Measurements from ENCODE around the gene CSNK2A2.

Gene CSNK2A2

DNA sequence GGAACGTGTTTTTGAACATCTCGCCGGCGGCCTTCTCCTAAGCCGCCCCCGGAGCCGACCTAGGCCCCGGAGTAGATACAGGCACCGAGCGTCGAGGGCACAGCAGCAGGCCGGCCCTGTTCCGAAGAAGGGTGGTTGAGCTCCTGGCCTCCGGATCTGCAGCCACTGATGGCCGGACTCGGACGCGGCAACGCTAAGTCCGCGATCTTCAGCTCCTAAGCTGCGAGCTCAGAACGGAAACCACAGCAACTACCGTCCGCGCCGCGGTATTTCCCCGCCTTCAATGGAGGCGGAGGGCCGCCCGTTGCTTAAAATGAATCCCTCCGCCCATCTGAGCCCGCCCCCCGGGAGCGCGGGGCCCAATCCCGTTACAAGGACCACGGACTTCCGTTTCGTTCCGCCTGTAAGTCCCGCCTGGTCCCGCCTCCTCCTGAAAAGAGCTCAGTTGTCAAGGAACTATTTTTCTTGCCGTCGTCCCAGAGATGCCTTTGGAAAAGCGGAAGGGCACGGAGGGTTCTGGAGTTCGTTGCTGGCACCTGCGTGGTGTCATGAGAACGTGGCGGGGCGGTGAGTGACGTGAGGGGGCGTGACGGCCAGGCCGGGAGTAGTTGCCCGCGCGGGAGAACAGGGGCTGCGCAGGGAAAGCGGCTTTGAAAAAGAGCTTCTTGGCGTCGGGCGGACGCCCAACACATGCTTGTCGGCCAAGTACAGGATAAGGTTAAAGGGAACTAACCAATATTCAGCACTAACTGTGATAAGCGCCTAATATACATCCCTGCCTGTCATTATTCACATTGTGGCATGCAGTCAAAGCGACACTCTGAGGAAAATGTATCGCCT, 68.6 kb downstream of the CSNK2A2 start, which contains the start of gene CFAP20:
CFAP20 (minus strand) TSS at position 285 of the 840 bp plus-strand sequence; CDS start at position 19, 266 bp downstream.
- no peaks in the 10 kb centered on the region for H3K36me3 ChIP-seq (ENCODE audit: control insufficient read depth, insufficient read depth, low read length, severe bottlenecking)

GRCh38 chr16:58128711-58129096, 69.2 kb downstream of the CSNK2A2 start:
- Histone ChIP-seq H3K4me3 (ENCODE audit: low read length) (peak overlapping the region; percentile 97), H3K9ac (ENCODE audit: low read length) (peak overlapping the region; percentile 93), H3K4me1 (ENCODE audit: control insufficient read depth, insufficient read depth, low read length) (peaks cover 45% of the 10 kb centered on the region), H3K36me3 (ENCODE audit: control insufficient read depth, insufficient read depth, low read length, severe bottlenecking) (no peaks in the 10 kb centered on the region), H3K9me3 (ENCODE audit: control insufficient read depth, low read length) (no peaks in the 10 kb centered on the region), H3K27me3 (replicated peaks; ENCODE audit: control insufficient read depth, insufficient read depth, low read length) (no peaks in the 10 kb centered on the region)
- DNase-seq (ENCODE audit: low read depth), result peak; percentile 45

More for the DNA sequence above, 68.6 kb downstream of the CSNK2A2 start, which contains the start of gene CFAP20:
- H3K27me3 ChIP-seq (replicated peaks; ENCODE audit: control insufficient read depth, insufficient read depth, low read length), result no peaks in the 10 kb centered on the region
- H3K9ac ChIP-seq (ENCODE audit: low read length), result peak within 1 kb of the TSS; percentile 93
- H3K4me3 ChIP-seq (ENCODE audit: low read length), result peak within 1 kb of the TSS; percentile 97
- no peaks in the 10 kb centered on the region for H3K9me3 ChIP-seq (ENCODE audit: control insufficient read depth, low read length)
- DNase-seq (ENCODE audit: low read depth), result peak; percentile 100
- H3K4me1 ChIP-seq (ENCODE audit: control insufficient read depth, insufficient read depth, low read length), result peaks cover 39% of the 10 kb centered on the region

DNA sequence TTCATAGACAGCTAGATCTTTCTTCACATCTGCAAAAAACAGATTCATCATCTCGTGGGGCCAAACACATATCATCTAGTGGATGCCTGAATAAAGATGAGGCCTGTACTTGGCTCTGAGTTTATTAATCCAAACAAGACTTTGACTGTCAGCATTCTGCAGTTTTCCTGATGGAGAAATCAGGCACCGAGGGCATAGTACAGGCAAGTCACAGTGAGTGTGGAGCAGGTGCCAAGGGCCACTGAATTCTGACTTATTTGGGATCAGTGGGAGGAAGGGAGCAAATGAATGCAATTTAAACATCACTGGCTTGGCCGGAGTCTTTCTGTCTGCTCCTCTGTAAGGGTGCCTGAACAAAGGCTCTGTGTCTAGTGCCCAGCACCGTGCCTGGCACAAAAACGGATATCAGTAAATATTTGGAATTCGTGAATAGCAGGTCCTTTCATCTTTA, 69.7 kb downstream of the CSNK2A2 start:
- Histone ChIP-seq H3K4me1 (ENCODE audit: control insufficient read depth, insufficient read depth, low read length) (peaks cover 46% of the 10 kb centered on the region), H3K36me3 (ENCODE audit: control insufficient read depth, insufficient read depth, low read length, severe bottlenecking) (no peaks in the 10 kb centered on the region), H3K9me3 (ENCODE audit: control insufficient read depth, low read length) (no peaks in the 10 kb centered on the region), H3K9ac (ENCODE audit: low read length) (peak overlapping the region; percentile 93), H3K27me3 (replicated peaks; ENCODE audit: control insufficient read depth, insufficient read depth, low read length) (no peaks in the 10 kb centered on the region), H3K4me3 (ENCODE audit: low read length) (peak overlapping the region; percentile 97)
- DNase-seq (ENCODE audit: low read depth), result peak; percentile 22

- Histone ChIP-seq H3K4me1 (ENCODE audit: control insufficient read depth, insufficient read depth, low read length) (peaks cover 47% of the 10 kb centered on the region), H3K4me3 (ENCODE audit: low read length) (peak overlapping the region; percentile 97), H3K9me3 (ENCODE audit: control insufficient read depth, low read length) (no peaks in the 10 kb centered on the region), H3K9ac (ENCODE audit: low read length) (peak overlapping the region; percentile 93), H3K27me3 (replicated peaks; ENCODE audit: control insufficient read depth, insufficient read depth, low read length) (no peaks in the 10 kb centered on the region), H3K36me3 (ENCODE audit: control insufficient read depth, insufficient read depth, low read length, severe bottlenecking) (no peaks in the 10 kb centered on the region)
- peak; percentile 29 for DNase-seq (ENCODE audit: low read depth)
Measured at GRCh38 chr16:58127634-58128033, 70.3 kb downstream of the CSNK2A2 start.

GRCh38 chr16:58127033-58127556, 70.8 kb downstream of the CSNK2A2 start:
- peak overlapping the region; percentile 93 for H3K9ac ChIP-seq (ENCODE audit: low read length)
- H3K27me3 ChIP-seq (replicated peaks; ENCODE audit: control insufficient read depth, insufficient read depth, low read length), result no peaks in the 10 kb centered on the region
- H3K36me3 ChIP-seq (ENCODE audit: control insufficient read depth, insufficient read depth, low read length, severe bottlenecking), result no peaks in the 10 kb centered on the region
- DNase-seq (ENCODE audit: low read depth), result peak; percentile 58
- peaks cover 51% of the 10 kb centered on the region for H3K4me1 ChIP-seq (ENCODE audit: control insufficient read depth, insufficient read depth, low read length)
- H3K9me3 ChIP-seq (ENCODE audit: control insufficient read depth, low read length), result no peaks in the 10 kb centered on the region
- H3K4me3 ChIP-seq (ENCODE audit: low read length), result peak overlapping the region; percentile 97

DNA sequence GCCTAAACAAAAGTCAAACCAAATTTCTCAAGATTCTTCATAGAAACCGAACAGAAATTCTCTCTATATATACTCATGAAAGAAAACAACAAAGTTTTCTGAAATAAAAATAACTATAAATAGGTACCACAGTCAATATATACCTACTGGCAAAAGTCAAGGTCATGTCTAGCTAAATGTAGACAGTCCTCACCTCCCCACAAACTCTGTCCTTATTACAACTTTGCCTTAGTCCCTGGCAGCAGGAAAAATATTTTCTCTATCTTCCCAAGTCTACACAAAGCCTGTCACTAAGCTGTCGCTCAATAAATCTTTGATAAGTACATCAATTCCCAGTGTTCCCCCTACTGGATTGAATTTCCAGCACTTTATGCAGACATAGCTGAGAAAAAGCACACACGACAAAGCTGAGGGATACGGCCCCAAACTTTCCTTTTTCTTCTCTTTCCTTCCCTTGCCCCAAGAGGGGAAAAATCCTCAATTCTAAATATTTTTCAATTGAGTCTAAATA, 71.4 kb downstream of the CSNK2A2 start:
- peaks cover 57% of the 10 kb centered on the region for H3K4me1 ChIP-seq (ENCODE audit: control insufficient read depth, insufficient read depth, low read length)
- peak overlapping the region; percentile 93 for H3K9ac ChIP-seq (ENCODE audit: low read length)
- peak overlapping the region; percentile 97 for H3K4me3 ChIP-seq (ENCODE audit: low read length)
- H3K9me3 ChIP-seq (ENCODE audit: control insufficient read depth, low read length), result no peaks in the 10 kb centered on the region
- DNase-seq (ENCODE audit: low read depth), result no peak
- H3K36me3 ChIP-seq (ENCODE audit: control insufficient read depth, insufficient read depth, low read length, severe bottlenecking), result no peaks in the 10 kb centered on the region
- no peaks in the 10 kb centered on the region for H3K27me3 ChIP-seq (replicated peaks; ENCODE audit: control insufficient read depth, insufficient read depth, low read length)

DNA sequence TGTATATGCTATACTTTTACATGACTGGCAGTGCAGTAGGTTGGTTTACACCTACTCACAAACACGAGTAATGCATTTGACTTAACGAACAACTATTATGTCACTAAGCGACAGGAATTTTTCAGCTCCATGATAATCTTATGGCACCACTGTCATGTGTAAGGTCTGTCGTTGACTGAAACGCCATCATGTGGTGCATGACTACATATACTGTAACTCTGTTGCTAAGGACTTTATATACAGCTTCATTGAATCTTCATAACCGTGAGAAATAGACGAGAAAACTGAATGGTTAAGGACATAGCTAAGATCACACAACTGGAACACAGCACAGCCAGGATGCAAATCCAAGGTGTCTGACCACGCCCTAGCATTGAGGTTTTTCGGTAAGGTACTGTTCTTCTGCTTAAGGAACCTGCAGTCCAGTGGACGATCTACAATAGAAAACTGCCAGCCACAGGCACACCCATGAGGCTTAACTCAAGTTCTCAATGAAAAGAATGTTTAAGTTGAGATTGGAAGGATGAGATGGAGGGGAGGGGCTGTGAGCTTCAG, 72.0 kb downstream of the CSNK2A2 start:
- DNase-seq (ENCODE audit: low read depth), result no peak
- Histone ChIP-seq H3K36me3 (ENCODE audit: control insufficient read depth, insufficient read depth, low read length, severe bottlenecking) (no peaks in the 10 kb centered on the region), H3K4me1 (ENCODE audit: control insufficient read depth, insufficient read depth, low read length) (peaks cover 64% of the 10 kb centered on the region), H3K9me3 (ENCODE audit: control insufficient read depth, low read length) (no peaks in the 10 kb centered on the region), H3K4me3 (ENCODE audit: low read length) (peak overlapping the region; percentile 97), H3K9ac (ENCODE audit: low read length) (peak overlapping the region; percentile 93), H3K27me3 (replicated peaks; ENCODE audit: control insufficient read depth, insufficient read depth, low read length) (no peaks in the 10 kb centered on the region)

DNA sequence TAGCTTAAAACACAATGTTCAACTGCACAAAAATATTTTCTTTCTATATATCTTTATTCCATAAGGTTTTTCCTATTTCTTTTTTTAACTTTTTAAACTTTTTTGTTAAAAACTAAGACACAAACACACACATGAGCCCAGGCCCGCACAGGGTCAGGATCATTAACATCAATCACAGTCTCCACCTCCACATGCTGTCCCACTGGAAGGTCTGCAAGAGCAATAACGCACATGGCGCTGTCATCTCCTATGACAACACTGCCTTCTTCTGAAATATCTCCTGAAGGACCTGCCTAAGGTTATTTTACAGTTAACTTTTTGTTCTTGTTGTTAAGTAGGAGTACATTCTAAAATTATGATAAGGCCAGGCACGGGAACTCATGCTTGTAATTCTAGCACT, 72.9 kb downstream of the CSNK2A2 start:
- Histone ChIP-seq H3K4me3 (ENCODE audit: low read length) (no peak overlapping the region), H3K27me3 (replicated peaks; ENCODE audit: control insufficient read depth, insufficient read depth, low read length) (no peaks in the 10 kb centered on the region), H3K9ac (ENCODE audit: low read length) (no peak overlapping the region), H3K4me1 (ENCODE audit: control insufficient read depth, insufficient read depth, low read length) (peaks cover 72% of the 10 kb centered on the region), H3K9me3 (ENCODE audit: control insufficient read depth, low read length) (no peaks in the 10 kb centered on the region), H3K36me3 (ENCODE audit: control insufficient read depth, insufficient read depth, low read length, severe bottlenecking) (no peaks in the 10 kb centered on the region)
- no peak for DNase-seq (ENCODE audit: low read depth)

GRCh38 chr16:58124601-58124915, 73.3 kb downstream of the CSNK2A2 start:
- no peaks in the 10 kb centered on the region for H3K9me3 ChIP-seq (ENCODE audit: control insufficient read depth, low read length)
- H3K4me3 ChIP-seq (ENCODE audit: low read length), result no peak overlapping the region
- H3K4me1 ChIP-seq (ENCODE audit: control insufficient read depth, insufficient read depth, low read length), result peaks cover 76% of the 10 kb centered on the region
- DNase-seq (ENCODE audit: low read depth), result peak; percentile 27
- no peaks in the 10 kb centered on the region for H3K27me3 ChIP-seq (replicated peaks; ENCODE audit: control insufficient read depth, insufficient read depth, low read length)
- no peak overlapping the region for H3K9ac ChIP-seq (ENCODE audit: low read length)
- no peaks in the 10 kb centered on the region for H3K36me3 ChIP-seq (ENCODE audit: control insufficient read depth, insufficient read depth, low read length, severe bottlenecking)

GRCh38 chr16:58123896-58124600, 73.9 kb downstream of the CSNK2A2 start:
- no peak overlapping the region for H3K9ac ChIP-seq (ENCODE audit: low read length)
- H3K36me3 ChIP-seq (ENCODE audit: control insufficient read depth, insufficient read depth, low read length, severe bottlenecking), result no peaks in the 10 kb centered on the region
- H3K9me3 ChIP-seq (ENCODE audit: control insufficient read depth, low read length), result no peaks in the 10 kb centered on the region
- DNase-seq (ENCODE audit: low read depth), result no peak
- H3K4me3 ChIP-seq (ENCODE audit: low read length), result no peak overlapping the region
- H3K4me1 ChIP-seq (ENCODE audit: control insufficient read depth, insufficient read depth, low read length), result peaks cover 81% of the 10 kb centered on the region
- no peaks in the 10 kb centered on the region for H3K27me3 ChIP-seq (replicated peaks; ENCODE audit: control insufficient read depth, insufficient read depth, low read length)

- DNase-seq (ENCODE audit: low read depth), result no peak
- Histone ChIP-seq H3K4me3 (ENCODE audit: low read length) (peak overlapping the region; percentile 60), H3K4me1 (ENCODE audit: control insufficient read depth, insufficient read depth, low read length) (peaks cover 64% of the 10 kb centered on the region), H3K27me3 (replicated peaks; ENCODE audit: control insufficient read depth, insufficient read depth, low read length) (no peaks in the 10 kb centered on the region), H3K9me3 (ENCODE audit: control insufficient read depth, low read length) (no peaks in the 10 kb centered on the region), H3K36me3 (ENCODE audit: control insufficient read depth, insufficient read depth, low read length, severe bottlenecking) (peaks cover 7% of the 10 kb centered on the region), H3K9ac (ENCODE audit: low read length) (peak overlapping the region; percentile 67)
Measured at GRCh38 chr16:58121132-58121531, 76.8 kb downstream of the CSNK2A2 start.

All from adipocyte (in vitro differentiated cells).